Psoas muscle (tissue), 8 donors: ENCODE results near the gene ACE. TPM values are rescaled to one million over a fixed set of nuclear protein-coding genes. Genes with fewer than 3 reads are reported as not detected.

Experiments
- ATAC-seq, 4 donors: fragments of 200-7000 bp; cut with Tn5 transposase; one replicate each; pipeline ENCODE4 v1.9.1; 2020; ENCODE audit warnings: moderate library complexity in 3 of 4, mild to moderate bottlenecking in 2 of 4
- DNase-seq, 2 donors: peaks; one replicate each; pipeline ENCODE4 v3.0.0-alpha.2; 2020
- H3K27ac ChIP-seq: fragments of 200-600 bp; one replicate; pipeline ENCODE4 v1.8.0; 2022
- H3K27me3 ChIP-seq, 3 donors: fragments of 200-600 bp in 1 of 3; one replicate each; pipeline versions ENCODE4 v1.6.1 to v1.8.0; 2013 to 2022; ENCODE audit warnings: low read length in 2 of 3, mild to moderate bottlenecking in 2 of 3, moderate library complexity in 1 of 3; ENCODE audit not compliant: insufficient read depth in 3 of 3
- H3K36me3 ChIP-seq, 2 donors: fragments of 200-600 bp in 1 of 2; one replicate each; pipeline versions ENCODE4 v1.6.1 to v1.8.0; 2013 to 2022; ENCODE audit warnings: low read depth in 1 of 2, mild to moderate bottlenecking in 1 of 2, moderate library complexity in 1 of 2; ENCODE audit not compliant: insufficient read depth in 1 of 2
- H3K4me1 ChIP-seq: fragments of 200-600 bp; one replicate; pipeline ENCODE4 v1.8.0; 2022
- H3K4me3 ChIP-seq: fragments of 200-600 bp; one replicate; pipeline ENCODE4 v1.8.0; 2022; ENCODE audit warnings: mild to moderate bottlenecking
- H3K9me3 ChIP-seq: fragments of 200-600 bp; one replicate; pipeline ENCODE4 v1.8.0; 2022
- CTCF ChIP-seq: fragments of 200-600 bp; IDR thresholded peaks from one replicate; pipeline ENCODE4 v1.8.0; 2022; ENCODE audit warnings: antibody characterized with exemption
- WGBS, 3 donors: extraction: QIAGEN DNeasy Blood & Tissue Kit; methylation state at CpG; one replicate each; pipeline versions ENCODE4 v1.1.6 to v1.1.7; 2013; 5-methylcytosine and 5-hydroxymethylcytosine counted together
- intact Hi-C, 2 donors: fragments of 100-400 bp; cut with DNase I; formaldehyde crosslinking; loops; one replicate each; pipeline versions ENCODE4 v1.11.0 to v1.14.2; 2022
- polyA plus RNA-seq, 3 donors: library from polyadenylated mRNA; stranded (reverse); fragments of 200-250 nt; gene quantifications; one replicate each; pipeline ENCODE4 v1.2.3, GENCODE V29; 2013
- total RNA-seq, 4 donors: library from RNA; stranded (reverse); fragmentation: NEBNext Ultra II Directional in 2 of 4; extraction: Animal tissue kit (Norgen Biotek cat#: 25700) in 2 of 4; gene quantifications; one replicate each; pipeline versions ENCODE4 v1.2.1 to v1.2.4, GENCODE V29; 2021 to 2023
- donor health status: healthy with polysubstance abuse.
- donor health status: DM: no; HTN: no; CAD: no; lungs with moderate emphysema.
- donor health status: Bipolar disorder and iron deficiency.
- donor health status: healthy.
- donor health status: DM: yes; HTN: yes; CAD: no.
- donor health status: DM: no; HTN: no; CAD: no.
- donor health status: DM: no; HTN: no; CAD: no.
- donor health status: DM: yes; HTN: yes; CAD: no.

The ACE gene
- total and polyA plus RNA-seq, 7 donors: 0.82 to 12.5 (median 2.0) TPM

- DNase-seq (no peak), ATAC-seq (no peak)
- peaks cover 0 to 8% (median 2%) of the 10 kb centered on the region in 3 donors for H3K27me3 ChIP-seq
- intact Hi-C loops: no loop called here
- no peaks in the 10 kb centered on the region for H3K9me3 ChIP-seq
- WGBS, 3 donors: 77 to 81% (median 78%) methylated on average over 6 of the region's 6 CpGs
- H3K4me3 ChIP-seq: no peak overlapping the region
- no peak for TF ChIP-seq CTCF
- H3K27ac ChIP-seq: no peak overlapping the region
- no peaks in the 10 kb centered on the region for H3K36me3 ChIP-seq
- no peaks in the 10 kb centered on the region for H3K4me1 ChIP-seq
These were observed 12.4 kb downstream of the ACE start for GRCh38 chr17:63489291-63489690.

GRCh38 chr17:63490329-63490728 is 13.5 kb downstream of the ACE start:
- Histone ChIP-seq H3K27me3 (peaks cover 0 to 8% (median 2%) of the 10 kb centered on the region in 3 donors), H3K27ac (no peak overlapping the region), H3K9me3 (no peaks in the 10 kb centered on the region), H3K4me3 (no peak overlapping the region), H3K4me1 (no peaks in the 10 kb centered on the region), H3K36me3 (no peaks in the 10 kb centered on the region)
- no peak for TF ChIP-seq CTCF
- ATAC-seq: no peak
- 58 to 60% (median 58%) methylated on average over 10 of the region's 10 CpGs for WGBS, 3 donors
- no peak for DNase-seq
- intact Hi-C loops: no loop called here

- Histone ChIP-seq H3K27ac (no peak overlapping the region), H3K9me3 (no peaks in the 10 kb centered on the region), H3K36me3 (no peaks in the 10 kb centered on the region), H3K27me3 (peaks cover 0 to 8% (median 2%) of the 10 kb centered on the region in 3 donors), H3K4me3 (no peak overlapping the region), H3K4me1 (no peaks in the 10 kb centered on the region)
- DNase-seq (no peak), ATAC-seq (no peak)
- intact Hi-C loops: no loop called here
- whole genome bisulfite sequencing, 3 donors: 76 to 82% (median 82%) methylated on average over 22 of the region's 22 CpGs
- TF ChIP-seq CTCF: no peak
These were observed 14.1 kb downstream of the ACE start for GRCh38 chr17:63490858-63491400.

GRCh38 chr17:63491413-63491812 is 14.6 kb downstream of the ACE start:
- Histone ChIP-seq H3K4me3 (no peak overlapping the region), H3K4me1 (no peaks in the 10 kb centered on the region), H3K27ac (no peak overlapping the region), H3K9me3 (no peaks in the 10 kb centered on the region), H3K36me3 (no peaks in the 10 kb centered on the region), H3K27me3 (peaks cover 0 to 8% (median 2%) of the 10 kb centered on the region in 3 donors)
- no peak for TF ChIP-seq CTCF
- WGBS, 3 donors: 74 to 79% (median 79%) methylated on average over 6 to 8 of the region's 8 CpGs
- no peak for DNase-seq
- ATAC-seq: no peak
- intact Hi-C loops: no loop called here
